ENCODE results near the gene AGPS. TPM values are rescaled to one million over a fixed set of nuclear protein-coding genes. Genes with fewer than 3 reads are reported as not detected.

The AGPS gene
- total and polyA plus RNA-seq, 2 of the 13 experiments (the other 11 are each of a cell fraction or from before 2014, with no cell fraction given), result 39.4 to 99.0 TPM

DNA sequence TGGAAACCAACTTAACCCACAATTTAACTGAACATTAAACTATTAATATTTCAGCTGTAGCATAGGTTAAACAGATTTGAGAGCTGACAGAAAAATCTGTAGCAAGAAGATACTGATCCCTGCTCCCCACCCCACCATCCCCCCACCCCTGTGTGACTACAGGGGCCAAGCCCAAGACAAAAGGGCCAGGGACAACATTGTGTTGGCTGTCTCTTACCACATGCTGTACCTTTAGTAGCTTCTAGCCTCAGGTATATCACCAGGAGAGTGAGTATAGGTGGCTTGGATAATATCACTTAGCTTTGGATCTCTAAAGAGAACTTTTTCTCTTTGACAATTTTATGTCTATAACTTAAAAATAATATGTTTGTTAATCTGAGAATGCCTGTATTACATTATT lies 140.7 kb downstream of the AGPS start:
- Histone ChIP-seq H3K27me3 (ENCODE audit: control insufficient read depth in 1 of 2, insufficient read depth in 2 of 2, low read length in 2 of 2) (no peaks in the 10 kb centered on the region), H3K9me3 (ENCODE audit: low read length) (no peaks in the 10 kb centered on the region), H2AFZ (ENCODE audit: low read length) (no peak overlapping the region), H4K20me1 (ENCODE audit: insufficient read depth, low read length) (no peaks in the 10 kb centered on the region), H3K4me1 (ENCODE audit: insufficient read depth, low read length) (no peaks in the 10 kb centered on the region), H3K4me2 (ENCODE audit: low read depth, low read length) (no peak overlapping the region), H3K27ac (ENCODE audit: extremely low read length, insufficient read depth, low read length) (no peak overlapping the region), H3K4me3 (replicated peaks in 1 of 3; ENCODE audit: insufficient read depth in 1 of 3, low read depth in 2 of 3, low read length in 3 of 3) (no peak overlapping the region), H3K9ac (ENCODE audit: insufficient read depth, low read depth, low read length) (no peak overlapping the region), H3K36me3 (replicated peaks in 1 of 2; ENCODE audit: control insufficient read depth in 1 of 2, insufficient read depth in 2 of 2, low read length in 2 of 2) (peaks cover 5 to 20% of the 10 kb centered on the region in 2 experiments; a peak in 3 of 5 replicates), H3K79me2 (ENCODE audit: insufficient read depth, low read length) (no peaks in the 10 kb centered on the region)
- DNase-seq (ENCODE audit: low spot score), result no peak
- no peak for FAIRE-seq
- in situ Hi-C loops (cut with HindIII; ENCODE audit: extremely low pct_ligation_motif_present, low pct_unique_long_range_greater_than_20kb), result no loop called here
- ATAC-seq, result peak; percentile 40; the same call in 1 of the 3 replicates
- BruUV-seq (replicated peaks), result no TSS peak
- TF ChIP-seq, protein P1, sequence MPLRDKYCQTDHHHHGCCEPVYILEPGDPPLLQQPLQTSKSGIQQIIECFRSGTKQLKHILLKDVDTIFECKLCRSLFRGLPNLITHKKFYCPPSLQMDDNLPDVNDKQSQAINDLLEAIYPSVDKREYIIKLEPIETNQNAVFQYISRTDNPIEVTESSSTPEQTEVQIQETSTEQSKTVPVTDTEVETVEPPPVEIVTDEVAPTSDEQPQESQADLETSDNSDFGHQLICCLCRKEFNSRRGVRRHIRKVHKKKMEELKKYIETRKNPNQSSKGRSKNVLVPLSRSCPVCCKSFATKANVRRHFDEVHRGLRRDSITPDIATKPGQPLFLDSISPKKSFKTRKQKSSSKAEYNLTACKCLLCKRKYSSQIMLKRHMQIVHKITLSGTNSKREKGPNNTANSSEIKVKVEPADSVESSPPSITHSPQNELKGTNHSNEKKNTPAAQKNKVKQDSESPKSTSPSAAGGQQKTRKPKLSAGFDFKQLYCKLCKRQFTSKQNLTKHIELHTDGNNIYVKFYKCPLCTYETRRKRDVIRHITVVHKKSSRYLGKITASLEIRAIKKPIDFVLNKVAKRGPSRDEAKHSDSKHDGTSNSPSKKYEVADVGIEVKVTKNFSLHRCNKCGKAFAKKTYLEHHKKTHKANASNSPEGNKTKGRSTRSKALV (CRISPR knock-in tag; IDR thresholded peaks at IDR 0.05), result no peak
- no peak for TF ChIP-seq ZNF260 (CRISPR knock-in tag; IDR thresholded peaks at IDR 0.05; ENCODE audit: borderline replicate concordance, low read depth)
- TF ChIP-seq, protein P2, sequence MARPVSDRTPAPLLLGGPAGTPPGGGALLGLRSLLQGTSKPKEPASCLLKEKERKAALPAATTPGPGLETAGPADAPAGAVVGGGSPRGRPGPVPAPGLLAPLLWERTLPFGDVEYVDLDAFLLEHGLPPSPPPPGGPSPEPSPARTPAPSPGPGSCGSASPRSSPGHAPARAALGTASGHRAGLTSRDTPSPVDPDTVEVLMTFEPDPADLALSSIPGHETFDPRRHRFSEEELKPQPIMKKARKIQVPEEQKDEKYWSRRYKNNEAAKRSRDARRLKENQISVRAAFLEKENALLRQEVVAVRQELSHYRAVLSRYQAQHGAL (CRISPR knock-in tag; IDR thresholded peaks at IDR 0.05; ENCODE audit: not compliant biosample characterization), result no peak
- intact Hi-C loops (cut with micrococcal nuclease; ENCODE audit: unreplicated experiment), result no loop called here
- CTCF ChIA-PET (ENCODE audit: low intra/inter-chr PET ratio, low total read pairs), result no interaction called here
- POLR2A ChIA-PET, result no interaction called here

DNA sequence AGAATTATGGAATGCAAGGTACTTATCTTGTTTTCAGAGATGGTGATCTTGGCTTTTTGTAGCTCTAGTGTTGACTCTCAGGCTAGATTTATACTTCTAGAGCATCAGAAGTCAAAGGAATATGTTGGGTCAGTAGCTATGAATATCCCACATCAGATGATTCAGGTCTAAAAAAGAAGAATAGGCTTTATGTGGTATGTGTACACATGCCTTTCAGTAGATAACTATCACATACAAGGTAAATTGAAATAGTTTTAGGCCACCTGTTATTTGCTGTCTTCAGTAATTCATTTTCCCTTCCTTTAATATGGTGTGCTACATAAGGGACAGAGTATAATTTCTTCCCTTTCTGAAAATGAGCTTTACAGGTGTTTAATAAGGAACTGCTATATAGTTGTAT lies 142.4 kb downstream of the AGPS start:
- FAIRE-seq (no peak), DNase-seq (ENCODE audit: low spot score) (no peak), ATAC-seq (no peak)
- Histone ChIP-seq H3K79me2 (ENCODE audit: insufficient read depth, low read length) (no peaks in the 10 kb centered on the region), H3K4me1 (ENCODE audit: insufficient read depth, low read length) (no peaks in the 10 kb centered on the region), H3K27me3 (ENCODE audit: control insufficient read depth in 1 of 2, insufficient read depth in 2 of 2, low read length in 2 of 2) (no peaks in the 10 kb centered on the region), H3K36me3 (replicated peaks in 1 of 2; ENCODE audit: control insufficient read depth in 1 of 2, insufficient read depth in 2 of 2, low read length in 2 of 2) (peaks cover 6 to 20% of the 10 kb centered on the region in 2 experiments), H3K27ac (ENCODE audit: extremely low read length, insufficient read depth, low read length) (no peak overlapping the region), H4K20me1 (ENCODE audit: insufficient read depth, low read length) (no peaks in the 10 kb centered on the region), H2AFZ (ENCODE audit: low read length) (no peak overlapping the region), H3K4me3 (replicated peaks in 1 of 3; ENCODE audit: insufficient read depth in 1 of 3, low read depth in 2 of 3, low read length in 3 of 3) (no peak overlapping the region), H3K9ac (ENCODE audit: insufficient read depth, low read depth, low read length) (no peak overlapping the region), H3K4me2 (ENCODE audit: low read depth, low read length) (no peak overlapping the region), H3K9me3 (ENCODE audit: low read length) (no peaks in the 10 kb centered on the region)
- in situ Hi-C loops (cut with HindIII; ENCODE audit: extremely low pct_ligation_motif_present, low pct_unique_long_range_greater_than_20kb) (no loop called here), intact Hi-C loops (cut with micrococcal nuclease; ENCODE audit: unreplicated experiment) (no loop called here)
- no TSS peak for BruUV-seq (replicated peaks)
- TF ChIP-seq, protein P3, sequence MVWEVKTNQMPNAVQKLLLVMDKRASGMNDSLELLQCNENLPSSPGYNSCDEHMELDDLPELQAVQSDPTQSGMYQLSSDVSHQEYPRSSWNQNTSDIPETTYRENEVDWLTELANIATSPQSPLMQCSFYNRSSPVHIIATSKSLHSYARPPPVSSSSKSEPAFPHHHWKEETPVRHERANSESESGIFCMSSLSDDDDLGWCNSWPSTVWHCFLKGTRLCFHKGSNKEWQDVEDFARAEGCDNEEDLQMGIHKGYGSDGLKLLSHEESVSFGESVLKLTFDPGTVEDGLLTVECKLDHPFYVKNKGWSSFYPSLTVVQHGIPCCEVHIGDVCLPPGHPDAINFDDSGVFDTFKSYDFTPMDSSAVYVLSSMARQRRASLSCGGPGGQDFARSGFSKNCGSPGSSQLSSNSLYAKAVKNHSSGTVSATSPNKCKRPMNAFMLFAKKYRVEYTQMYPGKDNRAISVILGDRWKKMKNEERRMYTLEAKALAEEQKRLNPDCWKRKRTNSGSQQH (CRISPR knock-in tag; IDR thresholded peaks at IDR 0.05; ENCODE audit: low read depth), result no peak
- TF ChIP-seq, protein P4, sequence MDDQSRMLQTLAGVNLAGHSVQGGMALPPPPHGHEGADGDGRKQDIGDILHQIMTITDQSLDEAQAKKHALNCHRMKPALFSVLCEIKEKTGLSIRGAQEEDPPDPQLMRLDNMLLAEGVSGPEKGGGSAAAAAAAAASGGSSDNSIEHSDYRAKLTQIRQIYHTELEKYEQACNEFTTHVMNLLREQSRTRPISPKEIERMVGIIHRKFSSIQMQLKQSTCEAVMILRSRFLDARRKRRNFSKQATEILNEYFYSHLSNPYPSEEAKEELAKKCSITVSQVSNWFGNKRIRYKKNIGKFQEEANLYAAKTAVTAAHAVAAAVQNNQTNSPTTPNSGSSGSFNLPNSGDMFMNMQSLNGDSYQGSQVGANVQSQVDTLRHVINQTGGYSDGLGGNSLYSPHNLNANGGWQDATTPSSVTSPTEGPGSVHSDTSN (CRISPR knock-in tag; IDR thresholded peaks at IDR 0.05; ENCODE audit: borderline replicate concordance), result no peak
- ChIA-PET POLR2A (no interaction called here), CTCF (ENCODE audit: low intra/inter-chr PET ratio, low total read pairs) (no interaction called here)
